CD4-positive, alpha-beta T cell (primary cell): Measurements from ENCODE around the gene CRTAP. TPM values are rescaled to one million over a fixed set of nuclear protein-coding genes. Genes with fewer than 3 reads are reported as not detected.

Experiments
- ATAC-seq: fragments of 200-7000 bp; cut with Tn5 transposase; one replicate; pipeline ENCODE4 v1.10.0; 2022; ENCODE audit warnings: mild to moderate bottlenecking; ENCODE audit not compliant: poor library complexity
- CTCF ChIA-PET: fragments of 350-600 bp; sonication (Branson Sonifier 250); formaldehyde crosslinking; loops from one replicate; lab custom pipeline; 2021; ENCODE audit warnings: antibody characterized with exemption, inconsistent platforms; lab: Charles Lee
- POLR2A ChIA-PET: fragments of 350-600 bp; sonication (Branson Sonifier 250); formaldehyde crosslinking; loops from one replicate; lab custom pipeline; 2021; ENCODE audit warnings: antibody characterized with exemption, inconsistent platforms; lab: Charles Lee
- DNase-seq, 14 experiments: peaks; one replicate each; pipeline ENCODE4 v3.0.0-alpha.2; 2013 to 2020; ENCODE audit warnings: mixed read lengths in 2 of 14
- H3K27ac ChIP-seq, 2 donors: one replicate each; pipeline versions ENCODE4 v1.5.1 to v1.7.0; 2013; ENCODE audit warnings: low read length in 2 of 2, low read depth in 1 of 2, mild to moderate bottlenecking in 1 of 2
- H3K27me3 ChIP-seq, 2 experiments: 1 replicate in 1 of 2; 2 replicates in 1 of 2; pipeline versions ENCODE4 v1.6.1 to v1.7.0; 2013; ENCODE audit warnings: low read length in 2 of 2, control low read depth in 1 of 2, mild to moderate bottlenecking in 1 of 2, moderate library complexity in 1 of 2; ENCODE audit not compliant: insufficient read depth in 2 of 2, control insufficient read depth in 1 of 2
- H3K36me3 ChIP-seq: one replicate; pipeline ENCODE4 v1.6.1; 2013; ENCODE audit warnings: low read length, control low read depth; ENCODE audit not compliant: insufficient read depth
- H3K4me1 ChIP-seq: one replicate; pipeline ENCODE4 v1.6.1; 2013; ENCODE audit warnings: low read length, control low read depth; ENCODE audit not compliant: insufficient read depth
- H3K4me3 ChIP-seq: one replicate; pipeline ENCODE4 v1.5.1; 2013; ENCODE audit warnings: mild to moderate bottlenecking, low read length, moderate library complexity
- H3K9me3 ChIP-seq, 2 experiments: 1 replicate in 1 of 2; 2 replicates in 1 of 2; pipeline versions ENCODE4 v1.6.1 to v1.7.0; 2013; ENCODE audit warnings: low read length in 2 of 2, mild to moderate bottlenecking in 2 of 2, control low read depth in 1 of 2, moderate library complexity in 1 of 2; ENCODE audit not compliant: control insufficient read depth in 1 of 2, insufficient read depth in 1 of 2
- H3K27ac Mint-ChIP-seq: one replicate; pipeline ENCODE4 v1.8.0; 2020; ENCODE audit warnings: mixed read lengths
- H3K27me3 Mint-ChIP-seq: one replicate; pipeline ENCODE4 v1.8.0; 2021; ENCODE audit warnings: mixed read lengths
- H3K36me3 Mint-ChIP-seq: one replicate; pipeline ENCODE4 v1.8.0; 2021; ENCODE audit warnings: low read depth, mixed read lengths
- H3K4me1 Mint-ChIP-seq: one replicate; pipeline ENCODE4 v1.8.0; 2021; ENCODE audit warnings: low read depth, mixed read lengths
- H3K4me3 Mint-ChIP-seq: one replicate; pipeline ENCODE4 v1.8.0; 2020; ENCODE audit warnings: mild to moderate bottlenecking, mixed read lengths
- H3K9me3 Mint-ChIP-seq: one replicate; pipeline ENCODE4 v1.8.0; 2020; ENCODE audit warnings: mixed read lengths
- intact Hi-C, 2 experiments: fragments of 100-400 bp; cut with DNase I in 1 of 2; cut with micrococcal nuclease in 1 of 2; formaldehyde crosslinking; loops; one replicate each; pipeline versions ENCODE4 v1.15.1 to v1.9.0; 2023 to 2025; cut with DNase I, micrococcal nuclease
- total RNA-seq, 174 experiments: library from RNA in 2 of 174; stranded (reverse) in 2 of 174; gene quantifications; one replicate each; pipeline ENCODE4 v1.2.3 and lab custom pipeline; 2021 to 2026
- TF ChIP-seq, protein P1 (sequence below): fragments of 200-600 bp; IDR thresholded peaks from one replicate; pipeline ENCODE4 v1.8.0; 2022; ENCODE audit warnings: antibody characterized with exemption, mild to moderate bottlenecking

Gene CRTAP
- total RNA-seq, 2 experiments from 2014 or later, result 38.2 to 40.3 TPM

DNA sequence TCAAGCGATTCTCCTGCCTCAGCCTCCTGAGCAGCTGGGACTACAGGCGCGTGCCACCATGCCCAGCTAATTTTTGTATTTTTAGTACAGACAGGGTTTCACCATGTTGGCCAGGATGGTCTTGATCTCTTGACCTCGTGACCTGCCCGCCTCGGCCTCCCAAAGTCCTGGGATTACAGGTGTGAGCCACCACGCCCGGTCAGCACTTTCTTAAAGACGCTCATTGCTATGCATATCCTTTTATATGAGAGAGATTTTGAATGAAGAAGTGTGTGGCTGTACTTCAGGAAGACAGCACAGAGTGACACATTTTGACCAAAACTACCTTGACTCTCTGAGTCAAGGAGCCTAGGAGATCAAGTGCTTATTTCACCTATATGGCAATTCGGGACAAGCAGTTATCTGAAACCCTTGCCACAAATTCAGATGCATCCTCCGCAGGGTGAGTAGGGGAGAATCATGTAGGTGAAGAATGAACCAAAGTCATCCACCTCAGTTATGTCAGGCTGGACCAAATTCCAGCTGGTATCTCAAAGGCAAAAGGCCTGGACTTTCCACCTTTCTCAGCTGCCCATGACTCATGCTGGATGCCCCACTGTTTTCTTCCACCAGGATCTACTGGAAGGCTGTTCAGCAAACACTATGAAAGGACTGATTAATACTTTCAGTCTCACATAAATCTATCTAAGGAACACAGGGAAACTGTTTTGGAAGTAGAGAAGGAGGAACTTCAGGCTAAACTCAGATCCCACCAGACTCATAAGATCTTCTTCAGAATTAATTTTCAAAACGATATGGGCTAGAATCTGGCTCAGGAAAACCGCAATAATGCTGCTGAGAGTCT lies 72.9 kb downstream of the CRTAP start:
- Histone ChIP-seq H3K9me3 (peaks cover 0 to 5% of the 10 kb centered on the region in 2 experiments), H3K36me3 (no peaks in the 10 kb centered on the region), H3K4me1 (no peaks in the 10 kb centered on the region), H3K4me3 (no peak overlapping the region), H3K27me3 (peaks cover 0 to 2% of the 10 kb centered on the region in 2 experiments), H3K27ac (no peak overlapping the region)
- H3K36me3 Mint-ChIP-seq, result no peaks in the 10 kb centered on the region
- CTCF ChIA-PET, result no interaction called here
- no peak overlapping the region for H3K27ac Mint-ChIP-seq
- TF ChIP-seq, protein P1, sequence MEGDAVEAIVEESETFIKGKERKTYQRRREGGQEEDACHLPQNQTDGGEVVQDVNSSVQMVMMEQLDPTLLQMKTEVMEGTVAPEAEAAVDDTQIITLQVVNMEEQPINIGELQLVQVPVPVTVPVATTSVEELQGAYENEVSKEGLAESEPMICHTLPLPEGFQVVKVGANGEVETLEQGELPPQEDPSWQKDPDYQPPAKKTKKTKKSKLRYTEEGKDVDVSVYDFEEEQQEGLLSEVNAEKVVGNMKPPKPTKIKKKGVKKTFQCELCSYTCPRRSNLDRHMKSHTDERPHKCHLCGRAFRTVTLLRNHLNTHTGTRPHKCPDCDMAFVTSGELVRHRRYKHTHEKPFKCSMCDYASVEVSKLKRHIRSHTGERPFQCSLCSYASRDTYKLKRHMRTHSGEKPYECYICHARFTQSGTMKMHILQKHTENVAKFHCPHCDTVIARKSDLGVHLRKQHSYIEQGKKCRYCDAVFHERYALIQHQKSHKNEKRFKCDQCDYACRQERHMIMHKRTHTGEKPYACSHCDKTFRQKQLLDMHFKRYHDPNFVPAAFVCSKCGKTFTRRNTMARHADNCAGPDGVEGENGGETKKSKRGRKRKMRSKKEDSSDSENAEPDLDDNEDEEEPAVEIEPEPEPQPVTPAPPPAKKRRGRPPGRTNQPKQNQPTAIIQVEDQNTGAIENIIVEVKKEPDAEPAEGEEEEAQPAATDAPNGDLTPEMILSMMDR, result no peak
- H3K27me3 Mint-ChIP-seq, result peaks cover 32% of the 10 kb centered on the region
- H3K9me3 Mint-ChIP-seq, result peaks cover 4% of the 10 kb centered on the region
- DNase-seq (no peak), ATAC-seq (no peak)
- no peaks in the 10 kb centered on the region for H3K4me1 Mint-ChIP-seq
- no peak overlapping the region for H3K4me3 Mint-ChIP-seq
- intact Hi-C loops, result no loop called here
- POLR2A ChIA-PET, result no interaction called here

DNA sequence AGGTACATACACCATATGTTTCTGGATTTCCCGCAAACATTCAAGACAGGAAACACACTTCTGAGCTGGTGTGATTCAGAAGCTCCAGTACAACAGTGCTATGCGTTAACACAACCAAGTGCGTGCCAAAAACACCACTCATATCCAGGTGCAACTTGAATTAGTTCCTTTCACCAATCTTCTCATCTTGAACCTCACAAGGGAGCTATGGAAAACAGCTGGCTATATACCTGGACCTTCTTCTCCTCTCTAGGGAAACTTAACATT lies 73.5 kb downstream of the CRTAP start:
- peaks cover 32% of the 10 kb centered on the region for H3K27me3 Mint-ChIP-seq

DNA sequence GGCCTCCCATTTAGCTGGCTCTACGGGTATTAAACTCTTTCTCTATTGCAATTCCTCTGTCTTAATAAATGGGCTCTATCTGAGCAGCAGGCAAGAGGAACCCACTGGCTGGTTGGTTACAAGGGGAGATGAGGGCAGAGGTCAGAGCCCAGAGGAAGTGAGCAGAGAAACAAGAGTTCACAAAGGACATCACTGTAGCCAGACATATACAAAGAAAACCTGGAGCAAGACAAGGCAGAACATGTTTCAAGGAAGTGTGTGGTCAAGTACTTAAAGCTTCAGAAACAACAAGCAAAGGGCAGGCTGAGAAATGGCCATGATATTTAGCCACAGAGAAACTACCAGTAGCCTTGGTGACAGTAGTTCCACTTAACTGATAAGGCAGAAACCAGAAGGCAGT lies 80.5 kb downstream of the CRTAP start:
- CTCF ChIA-PET, result no interaction called here
- no peaks in the 10 kb centered on the region for H3K9me3 ChIP-seq
- H3K36me3 Mint-ChIP-seq, result no peaks in the 10 kb centered on the region

More for the DNA sequence above, 73.5 kb downstream of the CRTAP start:
- ChIA-PET CTCF (no interaction called here), POLR2A (no interaction called here)
- no peak overlapping the region for H3K4me3 Mint-ChIP-seq
- ATAC-seq, result no peak
- intact Hi-C loops, result no loop called here
- no peaks in the 10 kb centered on the region for H3K4me1 ChIP-seq
- DNase-seq, result no peak
- no peak overlapping the region for H3K27ac Mint-ChIP-seq
- H3K36me3 ChIP-seq, result no peaks in the 10 kb centered on the region
- H3K36me3 Mint-ChIP-seq, result no peaks in the 10 kb centered on the region
- H3K27me3 ChIP-seq, result peaks cover 0 to 2% of the 10 kb centered on the region in 2 experiments
- no peak overlapping the region for H3K27ac ChIP-seq
- TF ChIP-seq, protein P1, result no peak
- no peaks in the 10 kb centered on the region for H3K4me1 Mint-ChIP-seq
- H3K9me3 Mint-ChIP-seq, result peaks cover 4% of the 10 kb centered on the region
- peaks cover 0 to 5% of the 10 kb centered on the region in 2 experiments for H3K9me3 ChIP-seq
- no peak overlapping the region for H3K4me3 ChIP-seq

More for the DNA sequence above, 80.5 kb downstream of the CRTAP start:
- H3K4me1 Mint-ChIP-seq, result no peaks in the 10 kb centered on the region
- H3K27ac Mint-ChIP-seq, result no peak overlapping the region
- Histone ChIP-seq H3K4me1 (no peaks in the 10 kb centered on the region), H3K36me3 (no peaks in the 10 kb centered on the region), H3K4me3 (no peak overlapping the region), H3K27me3 (no peaks in the 10 kb centered on the region), H3K27ac (no peak overlapping the region)
- no peaks in the 10 kb centered on the region for H3K9me3 Mint-ChIP-seq
- TF ChIP-seq, protein P1, result no peak
- POLR2A ChIA-PET, result no interaction called here
- ATAC-seq (no peak), DNase-seq (no peak)
- intact Hi-C loops, result no loop called here
- H3K4me3 Mint-ChIP-seq, result no peak overlapping the region
- peaks cover 3% of the 10 kb centered on the region for H3K27me3 Mint-ChIP-seq
